ENCODE measurements around the gene AQR. TPM values are rescaled to one million over a fixed set of nuclear protein-coding genes. Genes with fewer than 3 reads are reported as not detected.

AQR gene
- polyA plus RNA-seq, 1 donor from 2014 or later: 22.4 TPM

DNA sequence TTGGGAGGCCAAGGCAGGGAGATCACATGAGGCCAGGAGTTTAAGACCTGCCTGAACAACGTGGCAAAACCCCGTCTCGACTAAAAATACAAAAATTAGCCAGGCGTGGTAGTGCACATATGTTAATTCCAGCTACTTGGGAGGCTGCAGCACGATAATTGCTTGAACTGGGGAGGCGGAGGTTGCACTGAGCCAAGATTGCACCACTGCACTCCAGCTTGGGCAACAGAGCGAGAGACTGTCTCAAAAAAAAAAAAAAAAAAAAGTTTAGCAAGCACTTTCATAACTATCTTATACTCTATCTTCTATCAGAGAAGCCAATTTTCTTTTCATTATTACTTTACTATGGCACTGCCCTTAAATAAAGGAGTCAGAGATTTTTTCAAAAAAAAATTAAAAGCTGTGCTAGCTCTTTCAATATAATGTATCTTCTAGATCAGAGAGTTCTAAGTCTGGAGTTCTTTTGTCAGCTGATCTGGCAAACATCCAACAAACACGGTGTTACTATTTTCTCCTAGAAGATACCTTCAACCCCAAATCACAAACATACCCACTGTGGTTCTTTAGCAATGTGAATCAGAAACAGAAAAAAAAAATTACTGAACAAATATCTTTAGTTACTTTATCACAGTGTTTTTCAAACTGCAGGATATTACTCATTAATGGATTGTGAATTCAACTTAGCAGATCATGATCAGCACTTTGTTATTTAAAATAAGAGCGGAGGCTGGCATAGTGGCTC lies 15.5 kb upstream of the AQR start:
- H3K4me2 ChIP-seq (ENCODE audit: low read length): no peak overlapping the region
- no peaks in the 10 kb centered on the region for H3K36me3 ChIP-seq (ENCODE audit: insufficient read depth, low read length)
- no peaks in the 10 kb centered on the region for H3K27me3 ChIP-seq (ENCODE audit: insufficient read depth, low read depth, low read length)
- H3K9me2 ChIP-seq (ENCODE audit: insufficient read depth, low read length): no peaks in the 10 kb centered on the region
- H3K27ac ChIP-seq (ENCODE audit: low read length): no peak overlapping the region
- peaks cover 38% of the 10 kb centered on the region for H3K79me2 ChIP-seq (replicated peaks; ENCODE audit: insufficient read depth, low read length)
- H4K20me1 ChIP-seq (ENCODE audit: insufficient read depth): no peaks in the 10 kb centered on the region
- H3K9me3 ChIP-seq (ENCODE audit: low read length): no peaks in the 10 kb centered on the region
- no peak overlapping the region for H2AFZ ChIP-seq (ENCODE audit: low read depth, low read length)
- H3F3A ChIP-seq (ENCODE audit: insufficient read depth, low read length, poor library complexity, severe bottlenecking): no peaks in the 10 kb centered on the region
- H3K9ac ChIP-seq (ENCODE audit: low read length): no peak overlapping the region
- TF ChIP-seq EP300 (conservative IDR thresholded peaks at IDR 0.05; ENCODE audit: poor library complexity, severe bottlenecking): no peak
- TF ChIP-seq, protein P1, sequence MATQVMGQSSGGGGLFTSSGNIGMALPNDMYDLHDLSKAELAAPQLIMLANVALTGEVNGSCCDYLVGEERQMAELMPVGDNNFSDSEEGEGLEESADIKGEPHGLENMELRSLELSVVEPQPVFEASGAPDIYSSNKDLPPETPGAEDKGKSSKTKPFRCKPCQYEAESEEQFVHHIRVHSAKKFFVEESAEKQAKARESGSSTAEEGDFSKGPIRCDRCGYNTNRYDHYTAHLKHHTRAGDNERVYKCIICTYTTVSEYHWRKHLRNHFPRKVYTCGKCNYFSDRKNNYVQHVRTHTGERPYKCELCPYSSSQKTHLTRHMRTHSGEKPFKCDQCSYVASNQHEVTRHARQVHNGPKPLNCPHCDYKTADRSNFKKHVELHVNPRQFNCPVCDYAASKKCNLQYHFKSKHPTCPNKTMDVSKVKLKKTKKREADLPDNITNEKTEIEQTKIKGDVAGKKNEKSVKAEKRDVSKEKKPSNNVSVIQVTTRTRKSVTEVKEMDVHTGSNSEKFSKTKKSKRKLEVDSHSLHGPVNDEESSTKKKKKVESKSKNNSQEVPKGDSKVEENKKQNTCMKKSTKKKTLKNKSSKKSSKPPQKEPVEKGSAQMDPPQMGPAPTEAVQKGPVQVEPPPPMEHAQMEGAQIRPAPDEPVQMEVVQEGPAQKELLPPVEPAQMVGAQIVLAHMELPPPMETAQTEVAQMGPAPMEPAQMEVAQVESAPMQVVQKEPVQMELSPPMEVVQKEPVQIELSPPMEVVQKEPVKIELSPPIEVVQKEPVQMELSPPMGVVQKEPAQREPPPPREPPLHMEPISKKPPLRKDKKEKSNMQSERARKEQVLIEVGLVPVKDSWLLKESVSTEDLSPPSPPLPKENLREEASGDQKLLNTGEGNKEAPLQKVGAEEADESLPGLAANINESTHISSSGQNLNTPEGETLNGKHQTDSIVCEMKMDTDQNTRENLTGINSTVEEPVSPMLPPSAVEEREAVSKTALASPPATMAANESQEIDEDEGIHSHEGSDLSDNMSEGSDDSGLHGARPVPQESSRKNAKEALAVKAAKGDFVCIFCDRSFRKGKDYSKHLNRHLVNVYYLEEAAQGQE (IDR thresholded peaks at IDR 0.05; ENCODE audit: borderline replicate concordance): no peak
- TF ChIP-seq EZH2 (IDR thresholded peaks at IDR 0.05; ENCODE audit: borderline replicate concordance, insufficient read depth, low read length, poor library complexity, severe bottlenecking): no peak
- peak overlapping the region; percentile 2 for H3K4me3 ChIP-seq (ENCODE audit: low read length)

DNA sequence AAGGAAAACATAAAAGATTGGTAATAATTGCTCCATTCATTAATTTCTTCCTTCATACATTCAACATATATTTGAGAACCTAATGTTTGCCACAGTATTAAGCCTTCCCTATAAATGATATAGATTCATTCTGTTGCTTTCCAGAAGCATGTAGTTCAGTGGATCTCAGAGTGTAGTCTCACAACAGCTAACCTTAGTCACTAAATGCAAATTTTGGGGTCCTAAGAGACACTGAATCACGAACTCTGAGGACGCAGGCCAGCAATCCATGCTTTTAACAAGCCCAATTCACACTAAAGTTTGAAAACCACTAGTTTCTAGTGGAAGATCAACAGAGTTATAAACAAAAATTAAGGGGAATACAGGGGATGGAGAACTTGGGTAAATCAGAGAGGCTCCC lies 7.2 kb upstream of the AQR start:
- Histone ChIP-seq H3F3A (ENCODE audit: insufficient read depth, low read length, poor library complexity, severe bottlenecking) (no peaks in the 10 kb centered on the region), H3K4me2 (ENCODE audit: low read length) (no peak overlapping the region), H2AFZ (ENCODE audit: low read depth, low read length) (no peak overlapping the region), H3K4me3 (ENCODE audit: low read length) (no peak overlapping the region), H4K20me1 (ENCODE audit: insufficient read depth) (no peaks in the 10 kb centered on the region), H3K36me3 (ENCODE audit: insufficient read depth, low read length) (no peaks in the 10 kb centered on the region), H3K79me2 (replicated peaks; ENCODE audit: insufficient read depth, low read length) (peaks cover 6% of the 10 kb centered on the region), H3K9ac (ENCODE audit: low read length) (no peak overlapping the region), H3K9me2 (ENCODE audit: insufficient read depth, low read length) (no peaks in the 10 kb centered on the region), H3K9me3 (ENCODE audit: low read length) (no peaks in the 10 kb centered on the region), H3K27ac (ENCODE audit: low read length) (no peak overlapping the region), H3K27me3 (ENCODE audit: insufficient read depth, low read depth, low read length) (no peaks in the 10 kb centered on the region)
- TF ChIP-seq SMC3 (conservative IDR thresholded peaks at IDR 0.05; ENCODE audit: poor library complexity) (no peak), TAF1 (IDR thresholded peaks at IDR 0.05; ENCODE audit: low read depth) (no peak)
- TF ChIP-seq, protein P2, sequence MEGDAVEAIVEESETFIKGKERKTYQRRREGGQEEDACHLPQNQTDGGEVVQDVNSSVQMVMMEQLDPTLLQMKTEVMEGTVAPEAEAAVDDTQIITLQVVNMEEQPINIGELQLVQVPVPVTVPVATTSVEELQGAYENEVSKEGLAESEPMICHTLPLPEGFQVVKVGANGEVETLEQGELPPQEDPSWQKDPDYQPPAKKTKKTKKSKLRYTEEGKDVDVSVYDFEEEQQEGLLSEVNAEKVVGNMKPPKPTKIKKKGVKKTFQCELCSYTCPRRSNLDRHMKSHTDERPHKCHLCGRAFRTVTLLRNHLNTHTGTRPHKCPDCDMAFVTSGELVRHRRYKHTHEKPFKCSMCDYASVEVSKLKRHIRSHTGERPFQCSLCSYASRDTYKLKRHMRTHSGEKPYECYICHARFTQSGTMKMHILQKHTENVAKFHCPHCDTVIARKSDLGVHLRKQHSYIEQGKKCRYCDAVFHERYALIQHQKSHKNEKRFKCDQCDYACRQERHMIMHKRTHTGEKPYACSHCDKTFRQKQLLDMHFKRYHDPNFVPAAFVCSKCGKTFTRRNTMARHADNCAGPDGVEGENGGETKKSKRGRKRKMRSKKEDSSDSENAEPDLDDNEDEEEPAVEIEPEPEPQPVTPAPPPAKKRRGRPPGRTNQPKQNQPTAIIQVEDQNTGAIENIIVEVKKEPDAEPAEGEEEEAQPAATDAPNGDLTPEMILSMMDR (IDR thresholded peaks at IDR 0.05; ENCODE audit: poor library complexity, severe bottlenecking): no peak

DNA sequence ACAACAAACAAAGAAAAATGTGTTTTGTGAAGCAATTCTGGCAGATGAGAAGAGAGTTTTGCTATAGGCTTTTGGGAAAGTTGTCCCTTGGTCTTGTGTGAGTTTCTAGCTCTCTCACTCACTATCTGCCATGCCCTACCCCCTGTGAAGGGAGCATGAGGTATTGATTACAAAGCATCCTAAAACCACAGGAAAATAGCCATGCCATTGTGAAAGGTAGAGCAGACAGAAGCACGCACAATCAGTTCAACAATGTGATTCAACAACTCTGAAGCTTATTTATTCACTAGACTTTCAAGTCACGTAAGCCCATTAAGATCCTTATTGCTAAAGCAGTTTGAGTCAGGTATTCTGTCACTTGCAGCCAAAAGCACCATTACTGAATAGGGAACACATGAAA lies 6.5 kb upstream of the AQR start:
- H3K79me2 ChIP-seq (replicated peaks; ENCODE audit: insufficient read depth, low read length): peaks cover 6% of the 10 kb centered on the region
- no peaks in the 10 kb centered on the region for H4K20me1 ChIP-seq (ENCODE audit: insufficient read depth)
- H3K9me2 ChIP-seq (ENCODE audit: insufficient read depth, low read length): no peaks in the 10 kb centered on the region
- no peak overlapping the region for H3K4me3 ChIP-seq (ENCODE audit: low read length)
- no peaks in the 10 kb centered on the region for H3K27me3 ChIP-seq (ENCODE audit: insufficient read depth, low read depth, low read length)
- no peaks in the 10 kb centered on the region for H3F3A ChIP-seq (ENCODE audit: insufficient read depth, low read length, poor library complexity, severe bottlenecking)
- H3K36me3 ChIP-seq (ENCODE audit: insufficient read depth, low read length): no peaks in the 10 kb centered on the region
- H3K9ac ChIP-seq (ENCODE audit: low read length): no peak overlapping the region
- TF ChIP-seq POLR2AphosphoS5 (IDR thresholded peaks at IDR 0.05) (no peak), TAF1 (IDR thresholded peaks at IDR 0.05; ENCODE audit: low read depth) (no peak), SMC3 (conservative IDR thresholded peaks at IDR 0.05; ENCODE audit: poor library complexity) (no peak), EZH2 (IDR thresholded peaks at IDR 0.05; ENCODE audit: borderline replicate concordance, insufficient read depth, low read length, poor library complexity, severe bottlenecking) (no peak), RAD21 (conservative IDR thresholded peaks at IDR 0.05) (no peak), MXI1 (conservative IDR thresholded peaks at IDR 0.05; ENCODE audit: poor library complexity, severe bottlenecking) (no peak), EP300 (conservative IDR thresholded peaks at IDR 0.05; ENCODE audit: poor library complexity, severe bottlenecking) (no peak)
- TF ChIP-seq, protein P2 (IDR thresholded peaks at IDR 0.05; ENCODE audit: poor library complexity, severe bottlenecking): no peak
- TF ChIP-seq, protein P1 (IDR thresholded peaks at IDR 0.05; ENCODE audit: borderline replicate concordance): no peak
- H3K9me3 ChIP-seq (ENCODE audit: low read length): no peaks in the 10 kb centered on the region
- no peak overlapping the region for H3K4me2 ChIP-seq (ENCODE audit: low read length)
- H3K27ac ChIP-seq (ENCODE audit: low read length): no peak overlapping the region
- no peak overlapping the region for H2AFZ ChIP-seq (ENCODE audit: low read depth, low read length)

Measured in neural cell (in vitro differentiated cells).